ENCODE measurements around the gene SCG3. TPM values are rescaled to one million over a fixed set of nuclear protein-coding genes. Genes with fewer than 3 reads are reported as not detected.

The SCG3 gene
- total RNA-seq, 1 donor from 2014 or later, result not detected

GRCh38 chr15:51692154-51692553, 10.9 kb downstream of the SCG3 start:
- no peak for DNase-seq (ENCODE audit: low spot score in 2 of 2)
- no peaks in the 10 kb centered on the region for H3K4me1 ChIP-seq
- H3K27me3 ChIP-seq, result no peaks in the 10 kb centered on the region
- intact Hi-C loops (cut with DNase I), result no loop called here
- no peaks in the 10 kb centered on the region for H3K36me3 ChIP-seq
- H3K27ac ChIP-seq, result no peak overlapping the region
- no peaks in the 10 kb centered on the region for H3K9me3 ChIP-seq
- TF ChIP-seq CTCF (IDR thresholded peaks at IDR 0.05), result no peak
- H3K4me3 ChIP-seq, result no peak overlapping the region

DNA sequence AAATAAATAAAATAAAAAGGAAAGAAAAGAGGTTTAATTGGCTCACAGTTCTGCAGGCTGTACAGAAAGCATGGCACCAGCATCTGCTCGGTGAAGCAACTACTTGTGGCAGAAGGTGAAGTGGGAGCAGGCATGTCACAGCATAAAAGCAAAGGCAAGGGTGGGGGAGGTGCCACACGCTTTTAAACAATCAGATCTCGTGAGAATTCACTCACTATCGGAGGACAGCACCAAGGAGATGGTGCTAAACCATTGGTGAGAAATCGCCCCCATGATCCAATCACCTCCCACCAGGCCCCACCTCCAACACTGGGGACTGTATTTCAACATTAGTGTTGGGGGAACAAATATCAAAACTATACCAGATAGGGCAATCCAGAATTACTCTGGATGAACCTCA, 15.3 kb downstream of the SCG3 start:
- intact Hi-C loops (cut with DNase I), result no loop called here
- no peaks in the 10 kb centered on the region for H3K27me3 ChIP-seq

GRCh38 chr15:51697163-51697562, 15.9 kb downstream of the SCG3 start:
- intact Hi-C loops (cut with DNase I), result no loop called here

More for the DNA sequence above, 15.3 kb downstream of the SCG3 start:
- Histone ChIP-seq H3K4me3 (no peak overlapping the region), H3K36me3 (no peaks in the 10 kb centered on the region), H3K9me3 (no peaks in the 10 kb centered on the region), H3K4me1 (no peaks in the 10 kb centered on the region), H3K27ac (no peak overlapping the region)
- DNase-seq (ENCODE audit: low spot score in 2 of 2), result no peak
- TF ChIP-seq CTCF (IDR thresholded peaks at IDR 0.05), result no peak

GRCh38 chr15:51699373-51699772, 18.1 kb downstream of the SCG3 start:
- Histone ChIP-seq H3K4me1 (no peaks in the 10 kb centered on the region), H3K4me3 (no peak overlapping the region), H3K36me3 (no peaks in the 10 kb centered on the region), H3K27me3 (no peaks in the 10 kb centered on the region), H3K27ac (no peak overlapping the region), H3K9me3 (no peaks in the 10 kb centered on the region)
- intact Hi-C loops (cut with DNase I), result no loop called here
- DNase-seq (ENCODE audit: low spot score in 2 of 2), result no peak
- TF ChIP-seq CTCF (IDR thresholded peaks at IDR 0.05), result no peak

More at GRCh38 chr15:51697163-51697562, 15.9 kb downstream of the SCG3 start:
- H3K27me3 ChIP-seq, result no peaks in the 10 kb centered on the region
- H3K9me3 ChIP-seq, result no peaks in the 10 kb centered on the region
- H3K4me1 ChIP-seq, result no peaks in the 10 kb centered on the region
- H3K27ac ChIP-seq, result no peak overlapping the region
- no peaks in the 10 kb centered on the region for H3K36me3 ChIP-seq
- TF ChIP-seq CTCF (IDR thresholded peaks at IDR 0.05), result no peak
- no peak overlapping the region for H3K4me3 ChIP-seq
- DNase-seq (ENCODE audit: low spot score in 2 of 2), result no peak

DNA sequence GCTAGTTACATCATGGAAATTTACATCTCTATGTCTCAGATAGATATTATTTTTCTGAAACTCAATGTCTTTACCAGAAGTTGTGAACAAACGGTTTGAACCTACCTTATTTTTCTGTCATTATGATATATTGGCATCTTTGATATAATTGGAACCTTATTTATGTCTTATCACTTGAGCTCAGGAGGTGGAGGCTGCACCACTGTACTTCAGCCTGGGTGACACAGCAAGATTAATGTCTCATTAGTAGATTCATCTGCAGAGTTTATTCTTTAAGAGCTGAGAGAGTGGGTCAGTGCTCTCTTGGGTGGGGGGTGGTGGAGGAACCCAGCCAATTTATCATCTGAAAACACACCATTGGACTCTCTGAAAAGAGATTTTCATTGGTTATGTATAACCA, 21.4 kb downstream of the SCG3 start:
- Histone ChIP-seq H3K4me3 (no peak overlapping the region), H3K9me3 (no peaks in the 10 kb centered on the region), H3K4me1 (no peaks in the 10 kb centered on the region), H3K36me3 (no peaks in the 10 kb centered on the region), H3K27me3 (no peaks in the 10 kb centered on the region), H3K27ac (no peak overlapping the region)
- intact Hi-C loops (cut with DNase I), result no loop called here
- no peak for TF ChIP-seq CTCF (IDR thresholded peaks at IDR 0.05)
- no peak for DNase-seq (ENCODE audit: low spot score in 2 of 2)

- DNase-seq (ENCODE audit: low spot score in 2 of 2), result no peak
- Histone ChIP-seq H3K9me3 (no peaks in the 10 kb centered on the region), H3K27ac (no peak overlapping the region), H3K4me1 (no peaks in the 10 kb centered on the region), H3K4me3 (no peak overlapping the region), H3K36me3 (no peaks in the 10 kb centered on the region), H3K27me3 (no peaks in the 10 kb centered on the region)
- no peak for TF ChIP-seq CTCF (IDR thresholded peaks at IDR 0.05)
- intact Hi-C loops (cut with DNase I), result no loop called here
Measured at GRCh38 chr15:51706291-51706690, 25.0 kb downstream of the SCG3 start.
